Stimulated activated CD8-positive, alpha-beta memory T cell treated with anti-CD3 and anti-CD28 coated beads, Interleukin-15, amount 100 ng/mL, for 24 hours (primary cell): ENCODE data around the gene PXDN.

Experiments used
- DNase-seq: peaks from one replicate; pipeline ENCODE4 v3.0.0-alpha.2; 2020; ENCODE audit warnings: low read depth

Gene PXDN

GRCh38 chr2:1609040-1609439, 135.3 kb downstream of the PXDN start:
- no peak for DNase-seq

GRCh38 chr2:1607971-1608688, 136.2 kb downstream of the PXDN start:
- DNase-seq = no peak

GRCh38 chr2:1607236-1607920, 136.9 kb downstream of the PXDN start:
- DNase-seq = no peak

GRCh38 chr2:1606421-1607235, 137.7 kb downstream of the PXDN start:
- no peak for DNase-seq

- no peak for DNase-seq
These were observed 138.3 kb downstream of the PXDN start for GRCh38 chr2:1606046-1606400.

- DNase-seq = no peak
These were observed 138.9 kb downstream of the PXDN start for GRCh38 chr2:1605102-1606045.

GRCh38 chr2:1603521-1603920, 140.8 kb downstream of the PXDN start:
- no peak for DNase-seq

- DNase-seq = no peak
These were observed 141.3 kb downstream of the PXDN start for GRCh38 chr2:1603059-1603458.

- no peak for DNase-seq
These were observed 141.9 kb downstream of the PXDN start for GRCh38 chr2:1602278-1603010.

- no peak for DNase-seq
These were observed 142.6 kb downstream of the PXDN start for GRCh38 chr2:1601471-1602277.

GRCh38 chr2:1601067-1601412, 143.3 kb downstream of the PXDN start:
- DNase-seq = no peak

GRCh38 chr2:1600191-1601066, 143.9 kb downstream of the PXDN start:
- no peak for DNase-seq

GRCh38 chr2:1599301-1600085, 144.8 kb downstream of the PXDN start:
- no peak for DNase-seq

- DNase-seq = no peak
These were observed 145.5 kb downstream of the PXDN start for GRCh38 chr2:1598800-1599199.

GRCh38 chr2:1598041-1598710, 146.1 kb downstream of the PXDN start:
- DNase-seq = no peak

GRCh38 chr2:1595274-1595673, 149.0 kb downstream of the PXDN start:
- no peak for DNase-seq

GRCh38 chr2:1594373-1595171, 149.7 kb downstream of the PXDN start:
- DNase-seq = no peak

- DNase-seq = no peak
These were observed 150.3 kb downstream of the PXDN start for GRCh38 chr2:1594123-1594372.
